Islet of Langerhans (tissue), 1 donor: Measurements from ENCODE around the gene GNGT2.
"Not testable (repeated sequence)": the region's sequence is repeated elsewhere in the genome, so short reads cannot be mapped to it uniquely, and the experiment has no call there.

Experiments
- FAIRE-seq: peaks from one replicate; lab custom pipeline; 2011; peaks lifted over from hg19 to GRCh38; lab: Jason Lieb, UNC

Gene GNGT2

DNA sequence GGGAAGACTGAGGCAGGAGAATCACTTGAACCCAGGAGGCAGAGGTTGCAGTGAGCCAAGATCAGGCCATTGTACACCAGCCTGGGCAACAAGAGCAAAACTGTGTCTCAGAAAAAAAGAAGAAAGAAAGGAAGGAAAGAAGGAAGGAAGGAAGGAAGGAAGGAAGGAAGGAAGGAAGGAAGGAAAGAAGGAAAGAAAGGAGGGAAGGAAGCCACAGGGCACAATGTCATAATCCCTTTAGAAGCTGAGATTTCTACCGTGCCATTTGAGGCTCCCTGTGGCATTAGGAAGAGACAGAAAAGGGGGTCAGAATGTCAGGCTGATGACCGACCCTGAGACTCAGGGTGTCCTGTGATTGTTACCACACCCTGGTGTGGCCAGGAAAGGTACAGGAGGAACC, 6.6 kb downstream of the GNGT2 start:
- FAIRE-seq = no peak

DNA sequence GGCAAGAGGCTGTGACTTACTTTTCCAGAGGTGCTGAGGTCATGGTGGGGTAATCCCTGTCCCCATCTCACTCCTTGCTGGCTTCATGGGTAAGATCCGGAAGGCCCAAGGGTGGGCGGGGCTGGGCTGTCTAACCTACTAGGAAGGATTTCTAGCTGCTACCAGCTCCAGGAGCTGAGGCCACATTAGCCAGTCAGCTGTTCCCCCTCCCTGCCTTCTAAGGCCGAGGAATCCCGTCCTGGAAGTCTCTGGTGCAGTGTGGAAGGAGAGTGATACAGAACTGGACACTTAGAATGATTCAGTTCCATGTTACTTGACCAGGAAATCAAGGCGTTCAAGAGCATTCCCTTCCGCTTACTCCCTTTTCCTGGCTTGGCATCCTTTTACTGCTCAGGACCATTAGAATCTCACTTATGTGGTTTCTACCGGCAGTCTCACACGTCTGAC, 8.9 kb downstream of the GNGT2 start:
- no peak for FAIRE-seq

DNA sequence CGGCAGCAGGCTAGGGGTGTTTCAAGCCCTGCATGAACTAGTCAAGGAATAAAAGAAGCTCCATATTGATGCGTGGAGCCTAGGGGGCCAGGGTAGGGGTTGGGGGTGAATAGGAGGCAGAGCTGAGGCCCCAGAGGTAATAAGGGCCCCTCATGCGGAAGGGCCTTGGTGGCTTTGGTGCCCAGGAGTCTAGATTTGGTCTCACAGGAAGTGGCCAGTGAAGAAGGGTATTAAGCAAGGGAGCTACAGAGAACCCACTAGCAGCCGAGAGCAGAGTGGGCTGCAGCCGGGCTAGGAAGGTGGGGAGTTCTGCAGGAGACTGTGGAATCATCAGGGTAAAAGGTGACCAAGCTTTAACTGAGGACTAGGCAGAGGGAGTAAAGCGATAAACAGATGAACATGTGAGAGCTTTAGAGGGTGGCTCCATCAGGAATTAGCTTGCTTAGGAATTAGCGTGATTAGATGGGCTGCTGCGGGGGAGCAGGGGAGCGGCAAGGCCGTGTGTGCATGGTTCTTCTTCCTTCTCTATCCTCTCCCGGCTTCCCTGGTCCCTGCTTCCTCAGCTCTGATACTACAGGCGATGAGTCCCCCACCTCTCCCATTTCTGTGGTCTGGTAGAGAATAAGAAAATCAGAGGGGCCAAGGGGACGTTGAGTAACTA, 9.8 kb downstream of the GNGT2 start:
- FAIRE-seq = no peak

DNA sequence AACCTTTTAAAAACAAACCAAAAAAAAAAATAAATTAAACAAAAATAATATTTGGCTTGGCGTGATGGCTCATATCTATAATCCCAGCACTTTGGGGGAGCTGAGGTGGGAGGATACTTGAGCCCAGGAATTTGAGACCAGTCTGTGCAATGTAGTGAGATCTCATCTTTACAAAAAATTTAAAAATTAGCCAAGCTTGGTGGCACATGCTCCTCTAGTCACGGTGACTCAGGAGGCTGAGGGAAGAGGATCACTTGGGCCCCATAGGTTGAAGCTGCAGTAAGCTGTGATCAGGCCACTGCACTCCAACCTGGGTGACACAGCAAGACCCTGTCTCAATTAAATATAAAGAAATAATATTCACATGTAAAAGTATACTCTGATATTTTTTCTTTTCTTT, 12.2 kb downstream of the GNGT2 start:
- FAIRE-seq = no peak

GRCh38 chr17:49197346-49197998, 12.9 kb downstream of the GNGT2 start:
- no peak for FAIRE-seq

DNA sequence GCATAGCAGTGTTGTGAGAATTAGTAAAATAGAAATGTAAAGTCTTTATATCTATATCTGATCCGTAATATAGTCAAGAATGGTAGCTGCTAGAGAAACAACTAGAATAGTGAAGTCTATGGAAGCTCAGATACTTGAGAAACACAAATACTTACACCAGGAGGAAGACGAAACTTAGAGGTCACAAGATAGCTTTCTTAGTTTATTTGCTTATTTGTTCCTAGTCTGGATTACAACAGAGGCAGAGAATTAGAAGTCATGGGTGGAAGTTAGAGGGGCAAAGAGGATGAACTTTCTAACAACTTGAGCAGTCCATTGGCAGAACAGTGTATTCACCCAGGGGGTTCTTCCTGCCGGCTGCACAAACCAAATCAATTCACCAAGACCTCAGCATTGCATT, 13.9 kb downstream of the GNGT2 start:
- FAIRE-seq = no peak

GRCh38 chr17:49195751-49196150, 14.6 kb downstream of the GNGT2 start:
- no peak for FAIRE-seq

DNA sequence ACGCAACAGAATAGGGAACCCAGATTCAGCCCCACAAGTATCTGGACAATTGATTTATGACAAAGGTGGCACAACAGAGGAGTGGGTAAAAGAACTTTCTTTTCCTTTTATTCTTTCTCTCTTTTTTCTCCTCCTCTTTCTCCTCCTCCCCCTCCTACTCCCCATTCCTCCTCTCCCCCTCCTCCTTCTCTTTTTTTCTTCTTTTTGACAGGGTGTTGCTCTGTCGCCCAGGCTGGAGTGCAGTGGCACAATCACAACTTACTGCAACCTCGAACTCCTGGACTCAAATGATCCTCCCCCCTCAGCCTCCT, 16.1 kb downstream of the GNGT2 start:
- FAIRE-seq = no peak

DNA sequence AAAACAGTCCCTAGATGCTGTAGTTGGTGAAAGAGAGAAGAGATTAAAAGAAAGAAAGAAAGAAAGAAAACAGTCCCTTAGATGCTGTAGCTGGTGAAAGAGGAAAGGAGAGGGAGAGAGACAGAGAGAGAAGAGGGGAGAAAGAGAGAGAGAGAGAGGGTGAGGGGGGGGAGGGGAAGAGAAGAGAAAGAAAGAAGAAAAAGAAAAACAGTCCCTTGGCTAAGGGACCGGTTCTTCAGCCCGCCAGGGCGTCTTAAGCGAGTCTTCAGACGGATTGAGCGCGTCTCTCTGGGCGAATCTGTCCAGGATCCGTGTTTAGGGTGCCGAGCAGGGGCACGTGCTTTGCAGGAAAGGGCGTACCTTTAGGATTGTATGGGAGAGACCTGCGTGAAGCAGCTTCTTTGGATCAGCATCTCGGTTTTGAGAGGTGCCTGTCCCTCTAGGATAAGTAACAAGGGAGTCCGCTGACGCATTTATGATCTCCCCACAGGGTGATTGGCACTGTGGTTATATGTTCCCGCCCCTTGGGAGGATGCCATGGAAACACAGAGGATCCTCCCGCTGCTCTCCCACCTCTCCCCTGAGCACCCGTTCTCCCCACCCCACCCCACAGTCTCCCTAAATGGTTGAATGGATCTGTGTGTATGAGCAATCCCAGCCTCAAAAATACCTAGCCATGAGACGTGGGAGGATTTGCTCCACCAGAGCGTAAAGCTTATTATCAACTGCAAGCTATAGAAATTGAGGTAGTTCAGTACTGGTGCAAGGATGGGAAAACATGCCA, 16.7 kb downstream of the GNGT2 start:
- FAIRE-seq = no peak

- no peak for FAIRE-seq
Measured at GRCh38 chr17:49191917-49192741, 18.2 kb downstream of the GNGT2 start.

GRCh38 chr17:49191409-49191916, 18.9 kb downstream of the GNGT2 start:
- FAIRE-seq = no peak

- no peak for FAIRE-seq
Measured at GRCh38 chr17:49190932-49191331, 19.4 kb downstream of the GNGT2 start.

DNA sequence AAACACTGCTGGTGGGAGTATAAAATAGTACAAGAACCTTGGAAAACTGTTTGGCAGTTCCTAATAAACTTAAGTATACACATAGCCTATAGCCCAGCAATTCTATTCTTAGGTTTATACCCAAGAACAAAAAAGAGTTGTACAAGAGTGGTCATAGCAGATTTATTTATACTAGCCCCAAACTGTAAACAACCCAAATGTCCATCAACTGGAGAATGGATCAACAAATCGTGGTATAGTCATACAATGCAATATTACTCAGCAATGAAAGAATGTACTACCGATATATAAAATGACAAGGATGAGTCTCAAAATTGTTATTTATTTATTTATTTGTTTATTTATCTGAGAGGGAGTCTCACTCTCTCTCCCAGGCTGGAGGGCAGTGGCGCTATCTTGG, 23.1 kb downstream of the GNGT2 start:
- FAIRE-seq = no peak

- not testable (repeated sequence) for FAIRE-seq
Measured at GRCh38 chr17:49185381-49185780, 25.0 kb downstream of the GNGT2 start.

DNA sequence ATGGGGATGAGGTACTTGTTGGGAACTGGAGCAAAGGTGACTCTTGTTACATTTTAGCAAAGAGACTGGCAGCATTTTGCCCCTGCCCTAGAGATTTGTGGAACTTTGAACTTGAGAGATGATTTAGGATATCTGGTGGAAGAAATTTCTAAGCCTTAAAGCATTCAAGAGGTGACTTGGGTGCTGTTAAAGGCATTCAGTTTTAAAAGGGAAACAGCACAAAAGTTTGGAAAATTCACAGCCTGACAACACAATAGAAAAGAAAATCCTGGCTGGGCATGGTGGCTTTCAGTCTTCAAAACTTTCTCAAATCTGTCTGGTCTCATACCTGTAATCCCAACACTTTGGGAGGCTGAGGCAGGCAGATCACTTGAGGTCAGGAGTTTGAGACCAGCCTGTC, 25.9 kb downstream of the GNGT2 start:
- FAIRE-seq = not testable (repeated sequence)

DNA sequence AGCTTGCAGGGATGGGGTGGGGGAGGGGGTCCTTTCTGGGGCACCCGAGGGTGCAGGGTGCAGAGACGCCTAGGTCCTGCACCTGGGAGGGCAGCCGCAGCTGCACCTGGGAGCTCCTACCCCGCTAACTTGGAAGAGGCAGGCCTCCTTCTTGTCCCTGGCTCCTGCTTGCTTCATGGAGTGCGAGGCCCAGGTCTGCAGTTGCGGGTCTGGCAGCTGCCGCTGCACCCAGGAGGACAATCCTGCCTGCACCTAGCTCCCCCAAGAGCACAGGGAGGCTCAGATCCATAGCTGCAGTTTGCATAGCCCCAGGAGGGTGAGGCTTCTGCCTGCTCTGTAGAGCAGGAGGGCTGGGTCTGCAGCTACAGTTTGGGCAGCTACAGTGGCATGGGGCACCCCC, 26.6 kb downstream of the GNGT2 start:
- no peak for FAIRE-seq

GRCh38 chr17:49183341-49183740, 27.0 kb downstream of the GNGT2 start:
- no peak for FAIRE-seq

- FAIRE-seq = no peak
Measured at GRCh38 chr17:49180998-49181635, 29.3 kb downstream of the GNGT2 start.

- no peak for FAIRE-seq
Measured at GRCh38 chr17:49180303-49180702, 30.1 kb downstream of the GNGT2 start.

DNA sequence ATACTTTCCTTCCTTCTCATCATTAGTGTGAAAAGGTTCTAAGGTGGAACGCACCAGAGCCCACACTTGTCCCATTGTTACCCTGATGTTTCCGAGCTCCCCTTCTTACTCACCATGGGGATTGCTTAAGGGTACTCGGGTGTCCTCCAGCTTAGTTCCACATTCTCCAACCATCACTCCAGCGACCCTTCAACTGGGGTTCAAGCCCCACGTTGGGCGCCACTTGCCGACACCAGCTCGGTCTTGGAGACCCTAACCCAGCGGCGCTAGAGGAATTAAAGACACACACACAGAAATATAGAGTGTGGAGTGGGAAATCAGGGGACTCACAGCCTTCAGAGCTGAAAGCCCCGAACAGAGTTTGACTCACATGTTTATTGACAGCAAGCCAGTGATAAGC, 34.4 kb downstream of the GNGT2 start:
- FAIRE-seq = not testable (repeated sequence)

- FAIRE-seq = not testable (repeated sequence)
Measured at GRCh38 chr17:49170711-49171110, 39.7 kb downstream of the GNGT2 start.

GRCh38 chr17:49170216-49170615, 40.2 kb downstream of the GNGT2 start:
- FAIRE-seq = no peak
